Endothelial cell of umbilical vein (primary cell): ENCODE measurements around the gene SNED1. TPM values are rescaled to one million over a fixed set of nuclear protein-coding genes. Genes with fewer than 3 reads are reported as not detected.

ENCODE experiments used
- BruUV-seq: library from RNA; stranded (reverse); fragments of 400-500 nt; replicated peaks from 2 replicates; lab custom pipeline; 2021; lab: Mats Ljungman, UMichigan
- CTCF ChIA-PET: fragments of 300-600, 350-600 bp; sonication (Branson Sonifier 250); formaldehyde crosslinking; loops from one replicate; lab custom pipeline; 2021; ENCODE audit warnings: antibody characterized with exemption, inconsistent platforms; lab: Charles Lee
- POLR2A ChIA-PET: fragments of 300-600, 350-600 bp; sonication (Branson Sonifier 250); formaldehyde crosslinking; loops from one replicate; lab custom pipeline; 2021; ENCODE audit warnings: antibody characterized with exemption, inconsistent platforms; lab: Charles Lee
- DNase-seq: peaks from one replicate; pipeline ENCODE4 v3.0.0-alpha.2; 2011; ENCODE audit warnings: low read depth, low spot score
- FAIRE-seq: peaks from 2 replicates; lab custom pipeline; 2011; peaks lifted over from hg19 to GRCh38; lab: Jason Lieb, UNC
- H2AFZ ChIP-seq: 2 replicates; pipeline ENCODE4 v1.6.0; 2012; ENCODE audit warnings: low read depth, low read length, control low read depth, inconsistent platforms
- H3K27ac ChIP-seq: 2 replicates; pipeline ENCODE4 v1.5.1; 2011; ENCODE audit warnings: low read depth, mild to moderate bottlenecking, control low read depth, low read length, moderate library complexity; ENCODE audit not compliant: insufficient read depth
- H3K27me3 ChIP-seq, 2 experiments: 2 replicates each; pipeline versions ENCODE4 v1.6.0 to v1.6.1; 2011; ENCODE audit warnings: low read length in 2 of 2, mixed read lengths in 1 of 2; ENCODE audit not compliant: control insufficient read depth in 2 of 2, insufficient read depth in 2 of 2
- H3K36me3 ChIP-seq, 2 experiments: 2 replicates in 1 of 2; 3 replicates in 1 of 2; pipeline ENCODE4 v1.5.1; 2011; ENCODE audit warnings: low read length in 2 of 2, mild to moderate bottlenecking in 1 of 2, moderate library complexity in 1 of 2; ENCODE audit not compliant: control insufficient read depth in 2 of 2, insufficient read depth in 2 of 2; ENCODE audit errors: extremely low read depth in 1 of 2
- H3K4me1 ChIP-seq: 3 replicates; pipeline ENCODE4 v1.5.1; 2011; ENCODE audit warnings: mild to moderate bottlenecking, low read length; ENCODE audit not compliant: control insufficient read depth, insufficient read depth; ENCODE audit errors: extremely low read depth
- H3K4me2 ChIP-seq: 2 replicates; pipeline ENCODE4 v1.6.1; 2011; ENCODE audit warnings: low read length, control low read depth, mixed read lengths; ENCODE audit not compliant: insufficient read depth
- H3K4me3 ChIP-seq, 3 experiments: fragments of 200-600 bp in 1 of 3; sonication (generic), shearing (Covaris generic) in 1 of 3; replicated peaks in 1 of 3; 2 replicates each; pipeline ENCODE4 v1.5.1; 2011 to 2016; ENCODE audit warnings: control low read depth in 3 of 3, low read length in 3 of 3, mild to moderate bottlenecking in 2 of 3, inconsistent platforms in 1 of 3, low read depth in 1 of 3, moderate library complexity in 1 of 3; ENCODE audit not compliant: insufficient read depth in 1 of 3
- H3K79me2 ChIP-seq: 2 replicates; pipeline ENCODE4 v1.6.0; 2012; ENCODE audit warnings: low read length, inconsistent platforms; ENCODE audit not compliant: control insufficient read depth, insufficient read depth
- H3K9ac ChIP-seq: replicated peaks from 2 replicates; pipeline ENCODE3; 2011; ENCODE audit warnings: low read length, control low read depth; ENCODE audit not compliant: insufficient read depth; ENCODE audit errors: extremely low read depth
- H3K9me1 ChIP-seq: replicated peaks from 3 replicates; pipeline ENCODE4 v1.6.0; 2011; ENCODE audit warnings: mild to moderate bottlenecking, low read length; ENCODE audit not compliant: control insufficient read depth, insufficient read depth; ENCODE audit errors: extremely low read depth
- H3K9me3 ChIP-seq: replicated peaks from 2 replicates; pipeline ENCODE4 v1.5.1; 2012; ENCODE audit warnings: low read length, inconsistent platforms; ENCODE audit not compliant: control insufficient read depth, insufficient read depth
- H4K20me1 ChIP-seq: replicated peaks from 2 replicates; pipeline ENCODE3; 2011; ENCODE audit warnings: mild to moderate bottlenecking, low read length; ENCODE audit not compliant: control insufficient read depth, insufficient read depth; ENCODE audit errors: extremely low read depth
- CTCF ChIP-seq, 2 donors: IDR thresholded peaks; 1 replicate in 1 of 2; 2 replicates in 1 of 2; pipeline ENCODE4 v1.5.1; 2011; ENCODE audit warnings: low read length in 2 of 2, mild to moderate bottlenecking in 2 of 2, moderate library complexity in 2 of 2, control low read depth in 1 of 2, inconsistent platforms in 1 of 2, low read depth in 1 of 2; ENCODE audit not compliant: insufficient read depth in 1 of 2; ENCODE audit errors: extremely low read depth in 1 of 2
- EZH2 ChIP-seq: IDR thresholded peaks from 2 replicates; pipeline ENCODE4 v1.6.1; 2012; ENCODE audit warnings: borderline replicate concordance, low read depth, mild to moderate bottlenecking, moderate library complexity, low read length, inconsistent platforms; ENCODE audit not compliant: severe bottlenecking
- FOS ChIP-seq: IDR thresholded peaks from 2 replicates; pipeline ENCODE4 v1.6.1; 2011; ENCODE audit warnings: mild to moderate bottlenecking, low read length, moderate library complexity, borderline replicate concordance; ENCODE audit not compliant: insufficient read depth
- GATA2 ChIP-seq: IDR thresholded peaks from 2 replicates; pipeline ENCODE4 v1.7.0; 2011; ENCODE audit warnings: low read depth, mild to moderate bottlenecking, moderate library complexity, mixed read lengths, low read length; ENCODE audit not compliant: insufficient read length, insufficient read depth
- JUN ChIP-seq: IDR thresholded peaks from 2 replicates; pipeline ENCODE4 v1.6.1; 2011; ENCODE audit warnings: borderline replicate concordance, low read depth; ENCODE audit not compliant: insufficient read length, insufficient read depth
- MAX ChIP-seq: IDR thresholded peaks from 2 replicates; pipeline ENCODE4 v1.6.1; 2011; ENCODE audit not compliant: insufficient read depth, insufficient read length
- MYC ChIP-seq: IDR thresholded peaks from one replicate; pipeline ENCODE4 v1.6.1; 2011; ENCODE audit warnings: mild to moderate bottlenecking, low read depth, low read length
- POLR2A ChIP-seq: IDR thresholded peaks from 2 replicates; pipeline ENCODE4 v1.6.1; 2012; ENCODE audit warnings: low read depth, mild to moderate bottlenecking, control low read depth, low read length
- POLR2AphosphoS5 ChIP-seq: IDR thresholded peaks from 2 replicates; pipeline ENCODE4 v1.6.1; 2012; ENCODE audit warnings: low read depth, mild to moderate bottlenecking, control low read depth, low read length, moderate library complexity; ENCODE audit not compliant: insufficient read depth
- dilution Hi-C: fragments of 300-500 bp; cut with MboI; formaldehyde crosslinking; loops from one replicate; pipeline ENCODE4 v1.15.0; 2019; ENCODE audit warnings: low sequenced_read_pairs; ENCODE audit not compliant: extremely low pct_ligation_motif_present
- intact Hi-C: fragments of 100-400 bp; cut with micrococcal nuclease; formaldehyde crosslinking; loops from one replicate; pipeline ENCODE4 v1.10.0; 2022
- polyA plus RNA-seq, 4 experiments: library from polyadenylated mRNA; depleted of rRNA in 3 of 4; stranded (reverse) in 3 of 4; unstranded in 1 of 4; fragments of >200 nt; gene quantifications; 2 replicates each; pipeline versions ENCODE4 v1.2.1 to v1.2.3, GENCODE V29; 2011 to 2012; ENCODE audit warnings: missing spikeins in 1 of 4
- total RNA-seq: library from RNA; stranded (reverse); gene quantifications from 2 replicates; pipeline ENCODE4 v1.2.3, GENCODE V29; 2021

Gene SNED1
- total and polyA plus RNA-seq, 2 donors (not counting 3 experiments of a cell fraction or from before 2014, with no cell fraction given), result 14.1 to 17.2 TPM

GRCh38 chr2:241142063-241142462, 143.6 kb downstream of the SNED1 start:
- no peaks in the 10 kb centered on the region for H3K79me2 ChIP-seq
- dilution Hi-C loops, result no loop called here
- no peaks in the 10 kb centered on the region for H3K27me3 ChIP-seq
- POLR2A ChIA-PET, result no interaction called here
- H3K9me3 ChIP-seq, result no peaks in the 10 kb centered on the region
- H3K9ac ChIP-seq, result no peak overlapping the region
- no peaks in the 10 kb centered on the region for H3K9me1 ChIP-seq
- DNase-seq (no peak), FAIRE-seq (no peak)
- H2AFZ ChIP-seq, result no peak overlapping the region
- intact Hi-C loops, result loop anchor here (10.0 kb wide), 1 partner anchor 287 kb away; no protein-coding TSS in a partner anchor
- no TSS peak for BruUV-seq
- no peak overlapping the region for H3K4me3 ChIP-seq
- no peak overlapping the region for H3K27ac ChIP-seq
- H3K4me2 ChIP-seq, result no peak overlapping the region
- CTCF ChIA-PET, result no interaction called here
- H3K4me1 ChIP-seq, result no peaks in the 10 kb centered on the region
- no peaks in the 10 kb centered on the region for H3K36me3 ChIP-seq
- no peaks in the 10 kb centered on the region for H4K20me1 ChIP-seq
- TF ChIP-seq GATA2, result no peak
- TF ChIP-seq EZH2, result no peak
- TF ChIP-seq MYC, result no peak
- TF ChIP-seq MAX, result no peak
- TF ChIP-seq POLR2AphosphoS5, result no peak
- TF ChIP-seq FOS, result no peak
- TF ChIP-seq CTCF (IDR thresholded peaks at IDR 0.05; ENCODE audit: extremely low read depth in 1 of 2, insufficient read depth in 1 of 2, low read depth in 1 of 2, low read length in 2 of 2), result no peak
- no peak for TF ChIP-seq JUN
- no peak for TF ChIP-seq POLR2A
